Esophagus muscularis mucosa (tissue), 3 donors: ENCODE data around the gene TMEM151A.
"Not testable (repeated sequence)": the region's sequence is repeated elsewhere in the genome, so short reads cannot be mapped to it uniquely, and the experiment has no call there.

Experiments
- POLR2AphosphoS5 ChIP-seq, 2 donors: sonication (generic); formaldehyde crosslinking; IDR thresholded peaks; one replicate each; pipeline ENCODE4 v1.6.1; 2017; ENCODE audit warnings: antibody characterized with exemption in 2 of 2
- TF ChIP-seq, protein P1 (sequence below), 3 experiments: fragments of 200-600 bp in 2 of 3; fragments of 450-650 bp in 1 of 3; sonication (generic) in 2 of 3; IDR thresholded peaks; one replicate each; pipeline ENCODE4 v1.5.1; 2017 to 2019; ENCODE audit warnings: antibody characterized with exemption in 3 of 3, mild to moderate bottlenecking in 2 of 3, moderate library complexity in 1 of 3

DNA sequence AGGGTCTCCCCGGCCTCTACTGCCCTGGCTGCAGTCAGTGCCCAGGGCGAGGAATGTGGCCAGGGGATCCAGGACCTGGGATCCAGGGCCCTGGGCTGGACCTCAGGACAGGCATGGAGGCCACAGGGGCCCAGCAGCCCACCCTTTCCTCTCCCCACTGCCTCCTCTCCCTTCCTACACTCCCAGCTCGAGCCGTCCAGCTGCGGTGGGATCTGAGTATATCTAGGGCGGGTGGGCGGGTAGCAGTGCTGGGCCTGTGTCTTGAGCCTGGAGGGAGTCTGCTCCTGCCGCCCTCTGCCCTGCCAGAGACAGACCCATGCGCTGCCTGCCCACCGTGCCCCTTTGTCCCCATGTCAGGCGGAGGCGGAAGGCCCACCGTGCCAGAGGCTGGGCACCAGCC lies 15.1 kb upstream of the TMEM151A start:
- TF ChIP-seq, protein P1, sequence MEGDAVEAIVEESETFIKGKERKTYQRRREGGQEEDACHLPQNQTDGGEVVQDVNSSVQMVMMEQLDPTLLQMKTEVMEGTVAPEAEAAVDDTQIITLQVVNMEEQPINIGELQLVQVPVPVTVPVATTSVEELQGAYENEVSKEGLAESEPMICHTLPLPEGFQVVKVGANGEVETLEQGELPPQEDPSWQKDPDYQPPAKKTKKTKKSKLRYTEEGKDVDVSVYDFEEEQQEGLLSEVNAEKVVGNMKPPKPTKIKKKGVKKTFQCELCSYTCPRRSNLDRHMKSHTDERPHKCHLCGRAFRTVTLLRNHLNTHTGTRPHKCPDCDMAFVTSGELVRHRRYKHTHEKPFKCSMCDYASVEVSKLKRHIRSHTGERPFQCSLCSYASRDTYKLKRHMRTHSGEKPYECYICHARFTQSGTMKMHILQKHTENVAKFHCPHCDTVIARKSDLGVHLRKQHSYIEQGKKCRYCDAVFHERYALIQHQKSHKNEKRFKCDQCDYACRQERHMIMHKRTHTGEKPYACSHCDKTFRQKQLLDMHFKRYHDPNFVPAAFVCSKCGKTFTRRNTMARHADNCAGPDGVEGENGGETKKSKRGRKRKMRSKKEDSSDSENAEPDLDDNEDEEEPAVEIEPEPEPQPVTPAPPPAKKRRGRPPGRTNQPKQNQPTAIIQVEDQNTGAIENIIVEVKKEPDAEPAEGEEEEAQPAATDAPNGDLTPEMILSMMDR (IDR thresholded peaks at IDR 0.05) = not testable (repeated sequence)
- TF ChIP-seq POLR2AphosphoS5 (IDR thresholded peaks at IDR 0.05) = not testable (repeated sequence)
